Fibroblast of skin of left quadriceps (primary cell): Measurements from ENCODE around the gene MRAP.
"Not testable (repeated sequence)": the region's sequence is repeated elsewhere in the genome, so short reads cannot be mapped to it uniquely, and the experiment has no call there.

Experiments
- DNase-seq, 2 experiments: peaks; one replicate each; pipeline ENCODE4 v3.0.0-alpha.2; 2013; ENCODE audit warnings: low read depth in 2 of 2

The MRAP gene

DNA sequence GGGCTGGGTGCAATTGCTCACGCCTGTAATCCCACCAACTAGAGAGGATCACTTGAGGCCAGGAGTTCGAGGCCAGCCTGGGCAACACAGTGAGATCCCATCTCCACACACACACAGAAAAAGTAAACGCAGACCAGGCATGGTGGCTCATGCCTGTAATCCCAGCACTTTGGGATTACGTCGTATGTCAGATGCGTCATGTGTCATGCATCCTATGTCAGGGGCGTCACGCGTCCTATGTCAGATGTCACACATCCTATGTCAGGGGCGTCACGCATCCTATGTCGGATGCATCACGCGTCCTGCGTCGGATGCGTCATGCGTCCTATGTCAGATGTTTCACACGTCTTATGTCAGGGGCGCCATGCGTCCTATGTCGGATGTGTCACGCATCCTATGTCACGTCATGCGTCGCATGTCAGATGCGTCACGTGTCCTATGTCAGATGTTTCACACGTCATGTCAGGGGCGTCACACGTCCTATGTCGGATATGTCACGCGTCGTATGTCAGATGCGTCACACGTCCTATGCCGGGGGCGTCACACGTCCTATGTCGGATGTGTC lies 1.5 kb downstream of the MRAP start:
- DNase-seq, result no peak

DNA sequence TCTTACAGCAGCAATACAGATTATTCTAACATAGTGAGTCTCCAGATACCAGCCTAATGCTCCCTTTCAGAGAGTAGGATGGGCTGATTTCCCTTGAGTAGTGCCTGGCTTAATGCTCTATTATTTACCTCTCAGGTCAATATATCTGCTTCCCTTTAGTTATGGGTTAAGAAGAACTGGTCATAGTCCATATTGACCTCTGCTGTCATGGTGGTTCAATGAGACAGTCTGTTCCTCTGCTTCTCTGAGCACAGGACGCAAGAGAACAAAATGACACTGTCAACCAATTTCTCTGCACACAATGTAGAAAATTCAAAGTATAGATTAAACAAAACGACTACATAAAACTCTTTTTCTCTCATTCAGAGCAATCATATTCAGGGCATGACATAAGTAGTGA lies 2.9 kb downstream of the MRAP start:
- no peak for DNase-seq

DNA sequence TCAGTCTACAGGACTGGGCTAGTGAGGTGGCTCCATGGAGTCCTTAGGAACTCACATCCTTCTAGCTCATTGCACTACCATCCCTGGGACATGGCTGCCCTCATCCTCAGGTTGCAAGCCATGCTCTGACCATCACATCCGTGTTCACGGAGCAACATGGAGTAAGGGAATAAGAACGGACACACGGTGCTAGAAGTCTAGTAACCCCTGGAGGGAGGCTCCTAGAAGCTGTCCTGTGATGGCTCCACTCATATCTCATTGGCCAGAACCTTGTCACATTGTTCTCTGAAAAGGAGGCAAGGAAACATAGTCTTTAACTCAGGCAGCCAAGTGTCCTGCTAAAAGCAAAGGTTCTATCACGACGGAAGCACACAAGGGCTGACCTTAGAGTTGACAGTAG lies 3.9 kb downstream of the MRAP start:
- DNase-seq, result no peak

DNA sequence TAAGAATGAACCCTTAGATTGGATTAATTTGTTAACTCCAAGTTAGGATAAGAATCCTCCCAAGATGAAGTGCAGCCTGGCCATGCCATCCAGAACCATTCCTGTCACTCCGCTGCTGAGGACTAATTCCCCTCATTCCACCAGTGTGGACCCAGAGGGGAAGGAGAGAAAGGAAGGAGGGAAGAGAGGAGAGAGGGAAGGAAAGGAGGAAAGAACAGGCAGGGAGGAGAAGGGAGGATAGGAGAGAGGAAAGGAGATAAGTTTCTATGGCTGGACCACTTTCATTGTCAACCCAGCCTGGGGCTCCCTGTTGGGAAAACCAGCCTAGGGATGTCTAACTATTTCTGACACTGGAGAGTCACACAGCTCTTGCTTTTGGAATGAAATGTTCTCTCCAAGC lies 4.7 kb downstream of the MRAP start:
- DNase-seq, result no peak

DNA sequence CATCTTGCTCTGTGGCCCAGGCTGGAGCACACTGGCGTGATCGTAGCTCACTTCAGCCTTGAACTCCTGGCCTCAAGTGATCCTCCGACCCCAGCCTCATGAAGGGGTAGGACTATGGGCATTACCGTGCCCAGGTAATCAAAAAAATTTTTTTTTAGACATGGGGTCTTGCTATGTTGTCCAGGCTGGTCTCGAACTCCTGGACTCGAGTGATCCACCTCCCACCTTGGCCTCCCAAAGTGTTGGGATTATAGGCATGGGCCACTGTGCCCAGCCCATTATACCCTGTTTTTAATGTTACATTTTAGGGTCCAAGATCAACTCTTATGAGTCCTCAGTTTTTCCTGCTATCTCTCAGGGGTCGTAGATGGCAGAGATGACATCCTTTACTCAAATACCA lies 6.3 kb downstream of the MRAP start:
- DNase-seq, result no peak

DNA sequence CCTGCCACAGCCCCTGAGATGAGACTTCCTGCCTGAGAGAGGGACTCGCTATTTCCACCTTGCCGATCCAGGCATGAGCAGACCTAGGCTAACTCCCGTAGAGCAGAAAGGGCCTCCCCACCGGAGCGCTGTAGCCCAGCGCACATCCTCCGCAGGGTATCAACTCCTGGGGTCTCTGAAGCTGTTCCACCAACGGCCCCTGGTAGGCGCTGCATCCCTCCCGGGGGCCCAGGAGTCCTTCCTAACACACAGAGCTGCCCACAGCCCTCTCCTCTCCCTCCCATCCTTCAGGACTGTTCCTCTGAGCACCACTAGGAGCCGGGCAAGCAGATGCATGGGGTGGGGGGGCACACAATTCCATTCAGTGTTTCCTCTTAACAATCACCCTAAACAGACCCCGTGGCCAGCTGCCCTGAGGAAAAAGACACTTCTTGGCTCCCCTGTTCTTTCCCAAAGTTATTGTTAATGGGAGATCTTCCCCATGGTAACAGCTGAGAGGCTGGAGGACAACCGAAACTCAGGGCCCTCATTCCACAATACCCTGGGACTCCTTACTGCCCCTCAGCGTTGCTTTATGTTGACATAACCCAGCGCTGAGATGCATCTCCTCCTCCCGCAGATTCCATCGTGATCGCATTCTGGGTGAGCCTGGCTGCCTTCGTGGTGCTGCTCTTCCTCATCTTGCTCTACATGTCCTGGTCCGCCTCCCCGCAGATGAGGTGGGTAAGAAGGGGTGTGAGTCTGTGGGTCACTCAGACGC lies 7.5 kb downstream of the MRAP start:
- DNase-seq, result no peak

DNA sequence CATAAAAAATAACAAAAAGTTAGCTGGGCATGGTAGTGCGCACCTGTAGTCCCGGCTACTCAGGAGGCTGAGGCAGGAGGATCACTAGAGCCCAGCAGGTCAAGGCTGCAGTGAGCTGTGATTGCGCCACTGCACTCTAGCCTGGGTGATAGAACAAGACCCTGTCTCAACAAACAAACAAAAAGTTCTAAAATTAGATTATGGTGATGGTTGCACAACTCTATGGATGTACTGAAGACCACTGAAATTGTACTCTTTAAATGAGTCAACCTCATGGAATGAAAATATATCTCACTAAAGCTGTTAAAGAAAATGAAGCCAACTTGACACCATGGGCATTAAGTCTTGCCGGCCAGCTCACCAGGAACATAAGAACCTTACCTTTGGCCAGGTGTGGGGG lies 9.1 kb downstream of the MRAP start:
- peak in 1 of 2 experiments; percentile 18 for DNase-seq

DNA sequence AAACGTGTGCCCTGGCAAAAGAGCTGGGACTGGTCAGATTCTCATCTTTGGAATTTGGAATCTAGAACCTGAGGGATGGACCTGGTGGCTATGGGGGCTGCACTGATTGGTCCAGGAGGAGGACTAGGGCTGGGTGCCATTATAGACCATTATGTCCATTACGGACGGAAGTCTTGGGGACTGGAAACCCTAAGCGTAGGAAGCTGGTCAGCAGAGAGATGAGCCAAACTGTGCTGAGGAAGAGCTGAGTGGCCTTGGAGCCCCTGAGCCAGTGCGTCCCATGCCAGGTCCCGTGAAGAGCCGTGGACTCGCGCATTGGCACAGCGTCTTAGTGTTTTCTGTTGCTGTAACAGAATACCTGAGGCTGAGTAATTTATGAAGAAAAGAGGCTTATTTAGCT lies 10.0 kb downstream of the MRAP start:
- no peak for DNase-seq

DNA sequence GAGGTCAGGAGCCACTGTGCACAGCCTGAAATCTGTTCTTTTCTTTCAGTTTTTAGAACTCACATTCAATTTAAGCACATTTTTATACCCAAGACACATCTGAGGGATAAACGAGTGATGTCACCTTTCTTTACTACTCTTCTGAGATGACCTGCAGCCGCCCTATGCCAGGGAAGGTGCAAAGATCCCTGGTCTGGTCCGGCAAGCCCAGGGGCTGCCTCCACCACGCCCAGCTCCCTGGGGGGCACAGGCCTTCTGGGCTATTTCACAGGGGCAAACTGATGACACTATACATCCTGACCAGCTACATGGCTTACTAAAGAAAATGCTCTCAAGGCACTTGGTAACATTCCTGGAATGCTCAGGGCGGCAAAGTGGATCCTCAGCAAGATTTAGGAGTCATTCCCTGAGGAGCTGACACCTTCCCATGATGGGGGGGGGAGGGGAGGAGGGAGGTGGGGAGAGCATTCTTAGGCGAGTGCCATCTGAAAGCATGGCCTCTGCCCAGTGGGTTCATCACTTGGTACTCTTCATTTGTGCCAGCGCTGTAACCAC lies 11.3 kb downstream of the MRAP start:
- no peak for DNase-seq

DNA sequence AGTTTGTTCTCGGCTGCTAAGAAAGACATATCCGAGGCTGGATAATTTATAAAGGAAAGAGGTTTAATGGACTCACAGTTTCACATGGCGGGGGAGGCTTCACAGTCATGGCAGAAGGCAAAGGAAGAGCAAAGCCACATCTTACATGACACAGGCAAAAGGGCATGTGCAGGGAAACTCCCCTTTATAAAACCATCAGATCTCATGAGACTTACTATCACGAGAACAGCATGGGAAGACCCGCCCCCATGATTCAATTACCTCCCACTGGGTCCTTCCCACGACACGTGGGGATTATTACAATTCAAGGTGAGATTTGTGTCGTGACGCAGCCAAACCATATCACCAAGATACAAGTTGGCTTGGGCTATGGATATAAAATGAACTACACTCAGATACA lies 12.3 kb downstream of the MRAP start:
- DNase-seq, result not testable (repeated sequence)

DNA sequence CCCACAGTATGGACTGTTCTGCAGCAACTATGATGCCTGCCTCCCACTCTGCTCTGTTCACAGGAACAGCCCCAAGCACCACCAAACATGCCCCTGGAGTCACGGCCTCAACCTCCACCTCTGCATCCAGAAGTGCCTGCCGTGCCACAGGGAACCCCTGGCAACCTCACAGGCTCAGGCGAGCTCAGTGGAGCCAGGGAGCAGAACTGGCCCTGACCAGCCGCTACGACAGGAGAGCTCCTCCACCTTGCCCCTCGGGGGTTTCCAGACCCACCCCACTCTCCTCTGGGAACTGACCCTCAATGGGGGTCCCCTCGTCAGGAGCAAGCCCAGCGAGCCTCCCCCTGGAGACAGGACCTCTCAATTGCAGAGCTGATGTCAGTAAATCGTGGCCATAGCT lies 13.0 kb downstream of the MRAP start:
- DNase-seq, result no peak

DNA sequence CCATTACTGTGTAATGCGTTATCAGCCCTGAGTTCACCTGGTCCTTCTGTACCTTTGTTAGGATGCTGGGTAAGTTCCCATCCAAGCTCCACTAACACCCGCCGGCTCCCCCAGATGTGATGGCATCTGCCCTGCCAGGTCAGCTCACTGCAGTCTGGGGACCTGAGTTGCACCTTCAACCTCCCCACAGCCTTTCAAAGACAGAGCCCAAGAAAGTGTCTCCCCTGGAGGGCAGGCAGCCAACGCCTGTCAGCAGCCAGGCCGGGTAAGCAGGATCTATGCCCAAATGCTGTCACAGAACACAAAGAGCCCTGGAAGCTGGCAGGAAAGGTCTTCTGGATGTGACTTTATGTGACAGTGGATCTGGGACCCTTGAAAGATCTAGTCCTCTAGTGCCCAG lies 13.7 kb downstream of the MRAP start:
- DNase-seq, result no peak

DNA sequence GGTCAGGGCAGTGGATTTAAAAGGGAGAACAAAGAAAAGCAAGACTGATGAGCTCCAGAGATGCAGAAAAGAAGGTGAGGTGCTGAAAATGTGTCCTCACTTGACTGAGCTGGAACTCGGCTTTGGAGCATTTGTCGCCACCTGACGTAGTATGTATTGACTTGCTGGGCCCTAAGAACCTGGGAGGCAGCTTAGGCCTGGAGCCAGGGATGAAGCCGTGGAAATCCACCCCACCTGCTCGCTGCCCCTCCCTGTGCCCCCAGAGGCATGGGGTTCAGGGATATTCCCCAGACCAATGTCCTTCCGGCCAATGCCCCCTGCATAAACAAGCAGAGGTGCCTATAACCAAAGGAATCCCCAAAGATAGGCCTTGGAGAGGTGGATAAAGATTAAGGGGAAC lies 14.3 kb downstream of the MRAP start:
- no peak for DNase-seq

DNA sequence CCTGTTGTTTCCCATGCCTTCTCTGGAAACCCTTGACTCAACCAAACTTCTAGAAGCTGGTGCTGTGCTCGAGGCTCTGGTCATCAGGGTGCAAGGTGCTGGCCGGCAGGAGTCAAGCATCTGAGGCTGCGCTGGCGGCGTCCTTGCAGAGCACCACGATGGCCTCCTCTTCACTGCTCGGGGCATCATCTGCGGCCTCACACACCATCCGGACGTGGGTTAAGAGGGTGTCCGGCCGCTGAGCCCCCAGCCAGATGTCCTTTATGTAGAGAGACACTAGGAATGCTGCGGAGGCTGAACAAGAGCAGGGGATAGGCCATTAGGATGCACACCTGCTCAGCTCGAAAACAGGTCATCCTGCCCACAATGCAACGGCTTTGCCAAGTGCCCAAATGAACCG lies 16.2 kb downstream of the MRAP start:
- DNase-seq, result no peak

DNA sequence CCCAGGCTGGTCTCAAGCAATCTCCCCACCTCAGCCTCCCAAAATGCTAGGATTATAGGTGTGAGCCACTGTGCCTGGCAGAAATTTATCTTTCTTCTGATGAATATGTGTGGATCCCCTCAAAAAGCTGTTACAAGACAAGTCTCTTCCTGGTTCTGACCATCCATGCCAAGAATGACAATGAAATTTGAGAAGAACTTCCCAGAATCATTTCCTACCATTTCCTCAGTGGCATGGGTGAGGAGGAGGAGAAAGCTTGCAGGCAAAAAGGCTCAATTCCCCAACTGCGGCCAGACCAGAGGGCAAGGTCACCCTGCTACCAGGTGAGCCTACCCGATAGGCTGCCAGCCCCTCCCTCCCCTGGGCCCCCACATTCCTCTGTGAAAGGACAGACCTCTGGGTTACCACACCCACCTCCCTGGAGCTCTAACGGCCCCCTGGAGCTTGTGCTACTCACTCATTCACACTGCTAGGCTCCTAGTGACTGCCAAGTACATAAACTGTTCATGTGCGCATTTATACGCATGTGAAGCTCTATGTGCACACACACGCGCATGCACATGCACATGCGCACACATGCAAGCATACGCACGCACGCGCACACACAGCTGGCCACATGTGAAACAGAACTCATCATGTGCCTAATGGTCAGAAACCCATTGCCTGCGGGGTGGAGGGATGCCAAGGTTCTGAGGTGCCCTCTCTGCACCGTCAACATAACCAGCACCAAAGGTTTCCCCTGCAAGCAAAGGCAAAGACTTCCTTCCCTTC lies 17.0 kb downstream of the MRAP start:
- no peak for DNase-seq

DNA sequence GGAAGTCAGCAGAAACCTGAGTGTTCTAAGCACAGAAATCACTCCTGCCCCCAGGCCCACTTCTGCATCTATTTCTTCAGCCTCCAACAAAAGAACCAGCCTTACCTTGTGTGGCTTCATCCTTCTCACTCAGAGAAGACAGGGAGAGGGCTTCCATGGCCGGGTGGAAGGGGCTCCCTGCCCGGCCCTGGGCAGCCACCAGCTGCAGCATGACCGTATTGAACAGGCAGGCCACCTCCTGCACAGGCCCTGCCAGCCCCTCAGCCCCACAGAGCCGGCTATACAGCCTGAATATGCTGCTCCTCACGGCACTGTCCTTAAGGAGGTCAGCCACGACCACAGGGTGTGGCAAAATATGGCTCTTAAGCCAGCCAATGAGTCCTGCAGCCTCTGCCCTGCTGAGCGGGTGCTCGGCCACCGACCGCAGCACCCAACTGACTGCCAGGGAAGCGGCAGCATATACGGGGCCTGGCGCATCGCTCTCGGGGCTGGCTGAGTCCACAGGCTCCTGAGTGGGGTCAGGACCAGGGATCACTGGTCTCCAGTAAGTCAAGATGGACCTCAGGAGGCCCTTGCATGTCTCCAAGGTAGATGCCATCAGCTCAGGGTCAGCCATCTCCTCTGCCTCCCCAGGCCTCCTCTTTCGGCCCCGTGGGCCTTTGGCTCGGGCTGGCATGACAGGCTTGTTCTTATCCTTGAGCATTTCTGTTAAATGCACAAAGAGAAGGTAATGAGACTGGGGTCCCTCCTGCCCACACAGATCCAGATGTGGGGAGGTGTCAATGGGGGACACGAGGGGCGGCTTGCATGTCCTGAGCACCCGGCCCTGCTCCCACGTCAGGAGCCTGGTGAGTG lies 17.9 kb downstream of the MRAP start:
- no peak for DNase-seq

DNA sequence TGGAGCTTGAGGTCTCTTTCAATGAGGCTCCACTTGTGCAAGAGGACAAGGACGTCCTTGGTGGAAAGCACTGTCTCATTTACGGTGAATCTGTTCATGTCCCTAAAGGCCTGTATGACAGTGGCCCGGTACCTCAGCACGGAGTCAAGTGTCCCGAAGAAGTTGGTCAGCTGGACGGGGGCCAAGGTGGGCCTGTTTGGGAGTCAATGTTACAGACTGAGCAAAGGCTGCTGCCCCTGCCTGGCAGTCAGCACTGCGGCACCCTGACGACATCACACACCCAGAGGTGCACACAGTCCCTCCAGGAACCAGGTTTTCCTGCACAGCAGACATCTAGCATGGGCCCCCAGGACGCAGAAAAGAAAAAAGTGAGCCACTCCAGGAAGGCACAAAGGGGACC lies 19.1 kb downstream of the MRAP start:
- no peak for DNase-seq

DNA sequence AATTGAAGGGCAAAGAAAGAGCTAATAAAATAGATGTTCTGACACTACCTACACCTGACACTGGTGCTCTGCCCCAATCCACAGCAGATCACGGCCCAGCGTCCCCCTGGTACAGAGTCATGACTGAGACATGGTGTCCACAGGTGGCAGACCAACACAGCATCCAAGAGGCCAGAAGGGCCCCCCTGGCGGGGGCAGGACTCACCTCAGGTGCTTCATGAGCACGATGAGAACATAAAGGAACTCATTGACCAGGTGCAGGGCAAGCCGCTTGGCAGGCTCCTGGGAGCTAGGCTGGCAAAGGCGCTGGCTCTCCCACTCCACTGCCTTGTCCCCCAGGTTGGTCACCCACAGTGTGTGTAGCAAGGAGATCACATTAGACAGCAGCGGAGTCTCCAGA lies 20.4 kb downstream of the MRAP start:
- no peak for DNase-seq

DNA sequence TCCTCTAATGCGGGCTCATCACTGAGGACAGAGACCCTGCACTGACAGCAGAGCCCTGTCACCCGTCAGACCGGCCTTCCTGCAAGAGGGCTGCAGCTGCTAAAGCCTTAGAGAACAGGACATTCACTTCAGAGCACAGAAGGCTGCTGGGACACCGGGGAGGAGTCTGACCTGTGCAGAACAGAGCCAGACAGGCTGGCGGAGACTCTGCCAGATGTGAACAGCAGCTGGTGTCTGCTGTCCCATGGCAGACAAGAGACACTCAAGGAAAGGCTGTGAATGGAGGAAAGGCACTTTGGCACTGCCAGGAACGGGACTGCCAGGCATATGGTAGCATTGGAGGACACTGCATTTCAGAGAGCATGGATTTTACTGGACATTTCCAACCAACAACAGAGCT lies 21.4 kb downstream of the MRAP start:
- DNase-seq, result no peak

DNA sequence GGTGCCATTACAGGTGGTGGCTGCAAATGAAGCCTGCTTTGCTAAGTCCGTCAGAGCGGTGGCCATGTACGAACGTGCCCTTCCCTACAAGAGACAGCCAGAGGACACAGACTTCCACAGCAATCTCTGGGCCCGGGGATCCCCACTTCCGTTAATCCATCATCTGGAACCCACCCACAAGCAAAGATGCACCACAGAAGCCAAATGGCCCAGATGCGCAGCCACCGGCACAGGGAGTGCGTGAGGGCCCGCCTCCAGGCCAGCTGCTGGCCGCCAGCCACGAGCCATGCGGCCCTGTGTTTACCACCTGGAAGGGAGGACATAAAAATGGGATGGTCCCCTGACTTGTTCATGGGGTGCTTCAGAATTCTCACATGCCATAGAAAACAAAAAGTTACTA lies 22.1 kb downstream of the MRAP start:
- no peak for DNase-seq

DNA sequence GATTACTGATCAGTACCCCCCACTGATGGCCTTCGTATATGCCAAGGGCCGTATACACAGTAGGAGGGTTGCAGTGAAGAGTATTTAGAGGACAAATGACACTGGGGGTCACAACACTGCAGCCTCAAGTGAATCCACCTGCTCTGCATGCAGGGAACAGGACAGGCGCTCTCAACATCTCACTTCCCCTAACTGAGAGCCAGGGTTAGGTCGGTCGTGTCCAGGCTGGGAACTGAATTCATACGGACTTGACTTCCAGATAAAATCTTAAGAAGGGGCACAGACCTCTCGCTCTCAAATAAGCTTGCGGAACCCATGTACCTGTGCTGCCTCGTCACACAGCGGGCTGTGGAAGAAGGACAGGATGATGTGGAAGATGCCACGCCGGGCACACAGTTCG lies 22.8 kb downstream of the MRAP start:
- no peak for DNase-seq

DNA sequence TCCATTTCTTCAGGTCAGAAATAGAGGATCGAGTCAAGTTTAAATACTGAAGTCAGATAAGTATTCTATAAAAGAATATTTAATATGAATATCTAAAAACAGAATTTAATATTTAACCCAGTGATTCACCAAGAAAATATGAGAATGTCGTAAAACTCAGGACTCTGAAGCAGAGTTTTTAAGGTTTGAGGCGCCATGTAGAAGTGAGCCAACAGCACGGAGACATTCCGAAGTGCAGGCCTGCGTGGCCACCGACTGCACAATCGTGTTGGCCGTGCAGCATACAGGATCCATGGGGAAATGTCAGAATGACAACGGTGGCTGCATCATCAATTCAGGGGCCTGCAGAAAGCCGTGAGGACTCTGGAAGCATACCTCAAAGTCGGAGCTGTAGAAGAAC lies 23.4 kb downstream of the MRAP start:
- no peak for DNase-seq
